WERI-Rb-1 (cell line): ENCODE data around the gene MIPEP.

Source experiments
- DNase-seq: peaks from one replicate; pipeline ENCODE4 v3.0.0-alpha.2; 2020
- H3K27ac ChIP-seq: fragments of 250-450 bp; sonication (Bioruptor Pico); 2 replicates; pipeline ENCODE4 v1.5.1; 2020; ENCODE audit warnings: mild to moderate bottlenecking, moderate library complexity
- H3K27me3 ChIP-seq: fragments of 250-450 bp; sonication (Bioruptor Pico); 2 replicates; pipeline ENCODE4 v1.5.1; 2021; ENCODE audit warnings: mild to moderate bottlenecking, low read depth, moderate library complexity; ENCODE audit not compliant: insufficient read depth, severe bottlenecking
- H3K36me3 ChIP-seq: fragments of 250-450 bp; sonication (Bioruptor Pico); 2 replicates; pipeline ENCODE4 v1.5.1; 2020; ENCODE audit warnings: mild to moderate bottlenecking, moderate library complexity
- H3K4me3 ChIP-seq: 2 replicates; pipeline ENCODE4 v1.5.1; 2011; ENCODE audit warnings: low read depth, mild to moderate bottlenecking, control low read depth, low read length
- H3K9me3 ChIP-seq: fragments of 250-450 bp; sonication (Bioruptor Pico); 2 replicates; pipeline ENCODE4 v1.5.1; 2021; ENCODE audit warnings: mild to moderate bottlenecking, moderate library complexity; ENCODE audit not compliant: severe bottlenecking
- CTCF ChIP-seq: IDR thresholded peaks from 2 replicates; pipeline ENCODE4 v1.5.1; 2011; ENCODE audit warnings: low read depth, mild to moderate bottlenecking, control low read depth, inconsistent platforms, low read length

Gene MIPEP

GRCh38 chr13:23825179-23825578 lies 64.0 kb downstream of the MIPEP start:
- no peak for DNase-seq
- H3K27ac ChIP-seq = no peak overlapping the region
- TF ChIP-seq CTCF = no peak
- no peak overlapping the region for H3K4me3 ChIP-seq
- H3K36me3 ChIP-seq = no peaks in the 10 kb centered on the region
- peaks cover 5% of the 10 kb centered on the region for H3K9me3 ChIP-seq
- no peaks in the 10 kb centered on the region for H3K27me3 ChIP-seq

- Histone ChIP-seq H3K4me3 (no peak overlapping the region), H3K36me3 (no peaks in the 10 kb centered on the region), H3K27me3 (no peaks in the 10 kb centered on the region), H3K9me3 (peaks cover 5% of the 10 kb centered on the region), H3K27ac (no peak overlapping the region)
- no peak for DNase-seq
- TF ChIP-seq CTCF = no peak
These were observed 64.8 kb downstream of the MIPEP start for GRCh38 chr13:23824371-23824770.

- no peak for TF ChIP-seq CTCF
- H3K27ac ChIP-seq = no peak overlapping the region
- no peaks in the 10 kb centered on the region for H3K27me3 ChIP-seq
- DNase-seq = no peak
- no peaks in the 10 kb centered on the region for H3K36me3 ChIP-seq
- H3K4me3 ChIP-seq = no peak overlapping the region
- no peaks in the 10 kb centered on the region for H3K9me3 ChIP-seq
These were observed 66.9 kb downstream of the MIPEP start for GRCh38 chr13:23822252-23822824.

GRCh38 chr13:23820530-23820929 lies 68.7 kb downstream of the MIPEP start:
- TF ChIP-seq CTCF = no peak
- Histone ChIP-seq H3K9me3 (no peaks in the 10 kb centered on the region), H3K27me3 (no peaks in the 10 kb centered on the region), H3K27ac (no peak overlapping the region), H3K4me3 (no peak overlapping the region), H3K36me3 (no peaks in the 10 kb centered on the region)
- DNase-seq = no peak

GRCh38 chr13:23817830-23818229 lies 71.4 kb downstream of the MIPEP start:
- Histone ChIP-seq H3K4me3 (no peak overlapping the region), H3K9me3 (no peaks in the 10 kb centered on the region), H3K27ac (no peak overlapping the region), H3K27me3 (no peaks in the 10 kb centered on the region), H3K36me3 (no peaks in the 10 kb centered on the region)
- TF ChIP-seq CTCF = no peak
- no peak for DNase-seq

GRCh38 chr13:23817136-23817535 lies 72.1 kb downstream of the MIPEP start:
- no peak overlapping the region for H3K27ac ChIP-seq
- DNase-seq = no peak
- no peaks in the 10 kb centered on the region for H3K36me3 ChIP-seq
- no peaks in the 10 kb centered on the region for H3K9me3 ChIP-seq
- no peak for TF ChIP-seq CTCF
- no peaks in the 10 kb centered on the region for H3K27me3 ChIP-seq
- H3K4me3 ChIP-seq = no peak overlapping the region
